ENCODE data around the gene EXOSC10.
A peak's percentile ranks its signal among the peaks of the same experiment; 100 is the strongest.

EXOSC10 gene

GRCh38 chr1:11099310-11100148, at the start of gene EXOSC10:
EXOSC10 (minus strand) TSS chr1:11099869; CDS start chr1:11099831, 38 bp downstream.
- DNase-seq (ENCODE audit: low read depth, low spot score): peak; percentile 93

GRCh38 chr1:11147197-11147770, 47.6 kb upstream of the EXOSC10 start:
- no peak for DNase-seq (ENCODE audit: low read depth, low spot score)

GRCh38 chr1:11145741-11146140, 46.1 kb upstream of the EXOSC10 start:
- DNase-seq (ENCODE audit: low read depth, low spot score): no peak

- no peak for DNase-seq (ENCODE audit: low read depth, low spot score)
Measured at GRCh38 chr1:11144570-11145256, 45.0 kb upstream of the EXOSC10 start.

GRCh38 chr1:11143907-11144306, 44.2 kb upstream of the EXOSC10 start:
- no peak for DNase-seq (ENCODE audit: low read depth, low spot score)

DNA sequence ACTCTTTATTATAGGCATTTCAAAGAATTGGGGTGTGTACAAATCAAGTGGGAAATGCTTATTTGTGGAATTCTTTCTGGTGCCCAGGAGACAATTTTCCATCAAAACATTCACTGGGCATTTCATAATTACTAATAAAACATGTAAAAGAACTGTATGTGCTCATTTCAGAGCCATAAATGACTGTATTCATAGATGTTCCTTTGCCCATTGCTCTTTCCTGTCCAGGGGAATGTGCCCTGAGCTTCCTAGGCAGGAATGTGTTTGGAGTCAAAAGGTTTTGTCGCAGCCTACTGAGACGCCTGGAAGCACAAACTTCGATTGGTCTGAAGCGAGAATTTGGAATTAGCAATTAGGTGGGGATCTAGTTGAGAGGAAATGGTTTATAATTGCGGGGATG, 43.7 kb upstream of the EXOSC10 start:
- DNase-seq (ENCODE audit: low read depth, low spot score): no peak

GRCh38 chr1:11142618-11143391, 43.1 kb upstream of the EXOSC10 start:
- no peak for DNase-seq (ENCODE audit: low read depth, low spot score)

GRCh38 chr1:11138952-11139351, 39.3 kb upstream of the EXOSC10 start:
- no peak for DNase-seq (ENCODE audit: low read depth, low spot score)

- no peak for DNase-seq (ENCODE audit: low read depth, low spot score)
Measured at GRCh38 chr1:11138029-11138428, 38.4 kb upstream of the EXOSC10 start.

DNA sequence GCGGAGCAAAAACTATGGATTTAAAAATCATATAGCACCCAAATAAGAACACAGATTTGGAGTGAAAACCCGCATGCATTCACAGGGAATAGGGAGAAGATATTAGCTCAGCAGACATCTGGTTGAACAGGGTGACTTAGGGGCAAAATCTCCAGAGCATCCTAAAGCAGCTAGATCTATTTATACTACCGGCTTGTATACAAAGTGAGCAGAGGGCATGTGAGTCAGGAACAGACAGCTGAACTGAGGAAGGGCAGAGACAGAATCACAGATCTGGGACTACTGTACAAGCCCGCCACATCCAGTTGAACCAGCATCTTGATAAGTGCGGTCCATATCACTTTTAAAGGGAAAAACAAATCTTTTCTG, 35.2 kb upstream of the EXOSC10 start:
- no peak for DNase-seq (ENCODE audit: low read depth, low spot score)

- no peak for DNase-seq (ENCODE audit: low read depth, low spot score)
Measured at GRCh38 chr1:11134251-11134897, 34.7 kb upstream of the EXOSC10 start.

- DNase-seq (ENCODE audit: low read depth, low spot score): no peak
Measured at GRCh38 chr1:11132563-11133293, 33.1 kb upstream of the EXOSC10 start.

DNA sequence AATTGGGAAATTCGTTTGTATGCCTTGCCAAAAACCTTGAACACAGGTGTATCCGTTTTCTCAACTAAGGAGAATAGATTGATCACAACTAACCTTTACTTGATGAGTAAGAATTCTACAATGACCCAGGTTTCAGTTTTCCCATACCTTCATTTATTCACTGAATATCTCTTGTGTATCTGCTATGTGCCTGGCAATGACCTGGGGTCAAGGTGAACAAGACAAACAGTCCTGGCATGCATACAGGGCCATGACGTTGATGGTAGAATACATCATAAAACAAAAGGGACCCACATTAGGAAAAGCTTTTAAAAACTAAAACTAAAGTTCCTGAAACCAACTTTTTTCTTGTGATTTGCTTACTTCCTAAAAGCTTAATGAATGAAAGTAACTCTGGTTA, 32.1 kb upstream of the EXOSC10 start:
- no peak for DNase-seq (ENCODE audit: low read depth, low spot score)

- DNase-seq (ENCODE audit: low read depth, low spot score): no peak
Measured at GRCh38 chr1:11130406-11130805, 30.7 kb upstream of the EXOSC10 start.

- no peak for DNase-seq (ENCODE audit: low read depth, low spot score)
Measured at GRCh38 chr1:11129649-11130390, 30.2 kb upstream of the EXOSC10 start.

- DNase-seq (ENCODE audit: low read depth, low spot score): no peak
Measured at GRCh38 chr1:11126569-11126968, 26.9 kb upstream of the EXOSC10 start.

- no peak for DNase-seq (ENCODE audit: low read depth, low spot score)
Measured at GRCh38 chr1:11125931-11126330, 26.3 kb upstream of the EXOSC10 start.

GRCh38 chr1:11124965-11125364, 25.3 kb upstream of the EXOSC10 start:
- no peak for DNase-seq (ENCODE audit: low read depth, low spot score)

DNA sequence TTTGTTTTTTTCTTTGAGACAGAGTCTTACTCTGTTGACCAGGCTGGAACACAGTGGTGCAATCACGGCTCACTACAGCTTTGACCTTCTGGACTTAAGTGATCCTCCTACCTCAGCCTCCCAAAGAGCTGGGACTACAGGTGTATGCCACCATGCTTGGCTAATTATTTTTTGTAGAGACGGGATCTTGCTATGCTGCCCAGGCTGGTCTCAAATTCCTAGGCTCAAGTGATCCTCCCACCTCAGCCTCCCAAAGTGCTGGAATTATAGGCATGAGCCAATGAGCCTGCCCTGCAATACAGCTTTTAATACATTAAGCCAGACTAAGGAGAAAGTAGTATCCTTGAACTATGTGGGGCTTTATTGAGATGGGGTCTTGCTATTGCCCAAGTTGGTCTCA, 16.6 kb upstream of the EXOSC10 start:
- no peak for DNase-seq (ENCODE audit: low read depth, low spot score)

GRCh38 chr1:11114966-11115365, 15.3 kb upstream of the EXOSC10 start:
- DNase-seq (ENCODE audit: low read depth, low spot score): no peak
